Vagina (tissue), 2 donors: ENCODE measurements around the gene SLX4IP.

Experiments
- CTCF ChIP-seq, 3 experiments: fragments of 450-650 bp in 2 of 3; fragments of 200-600 bp in 1 of 3; sonication (generic) in 1 of 3; IDR thresholded peaks; one replicate each; pipeline ENCODE4 v1.5.1; 2017 to 2019; ENCODE audit warnings: antibody characterized with exemption in 3 of 3, mild to moderate bottlenecking in 2 of 3, moderate library complexity in 2 of 3
- POLR2A ChIP-seq, 2 donors: fragments of 450-650 bp; IDR thresholded peaks; one replicate each; pipeline ENCODE4 v1.6.1; 2017; ENCODE audit warnings: antibody characterized with exemption in 2 of 2, mild to moderate bottlenecking in 2 of 2, moderate library complexity in 2 of 2
- POLR2AphosphoS5 ChIP-seq, 2 donors: sonication (generic); formaldehyde crosslinking; IDR thresholded peaks; one replicate each; pipeline ENCODE4 v1.9.0; 2017; ENCODE audit warnings: antibody characterized with exemption in 2 of 2, mild to moderate bottlenecking in 2 of 2, low read depth in 1 of 2; ENCODE audit not compliant: insufficient read depth in 1 of 2

DNA sequence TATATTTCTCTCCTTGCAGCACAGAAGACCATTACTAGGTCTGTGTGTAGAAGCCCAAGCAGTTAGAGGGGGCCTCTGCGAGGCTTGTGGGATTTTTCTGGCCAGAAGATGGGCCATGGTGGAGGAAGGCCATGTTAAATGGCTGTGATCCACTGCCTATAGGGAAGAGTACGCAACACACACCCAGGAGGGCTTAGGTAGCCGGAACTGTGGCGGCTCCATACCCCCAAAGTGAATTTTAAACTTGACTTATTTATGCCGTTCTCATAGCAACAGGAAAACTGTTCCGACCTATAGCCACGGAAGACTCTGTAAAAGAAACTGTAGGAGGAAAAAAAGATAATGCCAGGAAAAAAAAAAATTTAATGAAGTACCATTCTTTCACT is 69.5 kb downstream of the SLX4IP start:
- TF ChIP-seq CTCF (IDR thresholded peaks at IDR 0.05) (no peak), POLR2AphosphoS5 (IDR thresholded peaks at IDR 0.05; ENCODE audit: insufficient read depth in 1 of 2, low read depth in 1 of 2) (no peak), POLR2A (IDR thresholded peaks at IDR 0.05) (no peak)
